PC-9 (cell line): ENCODE measurements around the gene CDIPT. TPM values are rescaled to one million over a fixed set of nuclear protein-coding genes. Genes with fewer than 3 reads are reported as not detected.
A peak's percentile ranks its signal among the peaks of the same experiment; 100 is the strongest.

Experiments used
- Bru-seq: library from RNA; stranded (reverse); fragments of 400-500 nt; gene quantifications from one replicate; lab custom pipeline; 2021; lab: Mats Ljungman, UMichigan
- BruChase-seq, 2 experiments: library from RNA; stranded (reverse); fragments of 400-500 nt; gene quantifications; one replicate each; lab custom pipeline; 2021; lab: Mats Ljungman, UMichigan
- BruUV-seq: library from RNA; stranded (reverse); fragments of 400-500 nt; replicated peaks from 2 replicates; lab custom pipeline; 2021; lab: Mats Ljungman, UMichigan
- CTCF ChIA-PET: fragments of 300-600 bp; sonication (Branson Sonifier 250); formaldehyde crosslinking; loops from one replicate; lab custom pipeline; 2022; ENCODE audit warnings: antibody characterized with exemption; lab: Charles Lee
- POLR2A ChIA-PET: fragments of 300-600 bp; sonication (Branson Sonifier 250); formaldehyde crosslinking; loops from one replicate; lab custom pipeline; 2022; ENCODE audit warnings: antibody characterized with exemption; ENCODE audit not compliant: unreplicated experiment; lab: Charles Lee
- DNase-seq, 2 experiments: peaks; one replicate each; pipeline versions ENCODE4 v3.0.0 to v3.0.0-alpha.2; 2015 to 2022; ENCODE audit warnings: mixed read lengths in 1 of 2
- H2AFZ ChIP-seq: fragments of 200-600 bp; sonication (generic); 2 replicates; pipeline ENCODE4 v1.8.1; 2017; ENCODE audit warnings: antibody characterized with exemption
- H3F3A ChIP-seq: fragments of 200-600 bp; sonication (generic); 2 replicates; pipeline ENCODE4 v1.8.1; 2017; ENCODE audit warnings: antibody characterized with exemption, mild to moderate bottlenecking, low read depth; ENCODE audit not compliant: insufficient read depth
- H3K27ac ChIP-seq: fragments of 200-600 bp; sonication (generic); 2 replicates; pipeline ENCODE4 v1.6.1; 2016; ENCODE audit warnings: mixed run types
- H3K27me3 ChIP-seq: fragments of 200-600 bp; sonication (generic); 2 replicates; pipeline ENCODE4 v1.6.1; 2016; ENCODE audit warnings: low read depth, mixed run types; ENCODE audit not compliant: insufficient read depth
- H3K36me3 ChIP-seq: fragments of 200-600 bp; sonication (generic); 2 replicates; pipeline ENCODE4 v1.6.1; 2016; ENCODE audit warnings: low read depth, mixed run types
- H3K4me1 ChIP-seq: fragments of 200-600 bp; sonication (generic); replicated peaks from 2 replicates; pipeline ENCODE4 v1.6.1; 2016; ENCODE audit warnings: mixed run types; ENCODE audit not compliant: insufficient read depth
- H3K4me2 ChIP-seq: fragments of 200-600 bp; sonication (generic); 2 replicates; pipeline ENCODE4 v1.6.1; 2017; ENCODE audit warnings: mixed run types
- H3K4me3 ChIP-seq: fragments of 200-600 bp; sonication (generic); 2 replicates; pipeline ENCODE4 v1.6.1; 2016; ENCODE audit warnings: mixed run types
- H3K79me2 ChIP-seq: fragments of 200-600 bp; sonication (generic); 2 replicates; pipeline ENCODE4 v1.6.1; 2017; ENCODE audit warnings: low read depth, mixed run types
- H3K9me2 ChIP-seq: fragments of 200-600 bp; sonication (generic); 2 replicates; pipeline ENCODE4 v1.8.1; 2017; ENCODE audit warnings: mild to moderate bottlenecking; ENCODE audit not compliant: insufficient read depth
- H3K9me3 ChIP-seq: fragments of 200-600 bp; sonication (generic); 2 replicates; pipeline ENCODE4 v1.8.1; 2016; ENCODE audit warnings: low read depth; ENCODE audit not compliant: insufficient read depth
- H4K20me1 ChIP-seq: fragments of 200-600 bp; sonication (generic); 2 replicates; pipeline ENCODE4 v1.8.1; 2017; ENCODE audit not compliant: insufficient read depth
- CTCF ChIP-seq: fragments of 200-600 bp; sonication (generic); conservative IDR thresholded peaks from 2 replicates; pipeline ENCODE4 v1.6.1; 2017; ENCODE audit warnings: mixed run types, antibody characterized with exemption, mild to moderate bottlenecking, moderate library complexity
- EZH2 ChIP-seq: fragments of 200-600 bp; sonication (generic); IDR thresholded peaks from 2 replicates; pipeline ENCODE4 v1.8.0; 2017; ENCODE audit warnings: antibody characterized with exemption, low read depth
- intact Hi-C: fragments of 100-400 bp; cut with micrococcal nuclease; formaldehyde crosslinking; loops from one replicate; pipeline ENCODE4 v1.10.0; 2022; ENCODE audit not compliant: unreplicated experiment
- long read RNA-seq: library from polyadenylated mRNA; stranded (forward); transcript quantifications from one replicate; pipeline ENCODE4 v2.0.0, GENCODE V29; 2022
- total RNA-seq: library from RNA; stranded (reverse); gene quantifications from 2 replicates; pipeline ENCODE4 v1.2.3, GENCODE V29; 2021

CDIPT gene
- total RNA-seq (90.6 and 133 TPM in 2 replicates), Bru-seq, nascent RNA (percentile 54 among the genes with signal in this experiment), BruChase-seq, experiment 1, labeled RNA remaining after a 2-hour chase (percentile 69 among the genes with signal in this experiment), BruChase-seq, experiment 2, labeled RNA remaining after a 6-hour chase (percentile 88 among the genes with signal in this experiment)
- long read RNA-seq, transcript CDIPT-207 (5 exons, 1,671 nt), result minor isoform, 13 of 168 reads
- long read RNA-seq, transcript CDIPT-201 (6 exons, 2,353 nt), result major isoform, 127 of 168 reads
- long read RNA-seq, transcript CDIPT-206 (6 exons, 1,015 nt), result minor isoform, 5 of 168 reads
- long read RNA-seq, partial matches to known transcripts, result 9 of 168 reads
- long read RNA-seq, other reads (novel, unspliced or antisense), result 10 of 168 reads

GRCh38 chr16:29862884-29863668 lies at the start of gene CDIPT:
TSS of gene CDIPT (minus strand) at chr16:29863226. CDS start at chr16:29862857, 369 bp downstream.
- Histone ChIP-seq H3K9me3 (no peaks in the 10 kb centered on the region), H4K20me1 (no peaks in the 10 kb centered on the region), H3F3A (no peaks in the 10 kb centered on the region), H3K27ac (peak within 1 kb of the TSS; percentile 81), H3K27me3 (no peaks in the 10 kb centered on the region), H3K79me2 (peaks cover 14% of the 10 kb centered on the region), H3K36me3 (no peaks in the 10 kb centered on the region), H3K4me3 (peak within 1 kb of the TSS; percentile 78), H3K9me2 (no peaks in the 10 kb centered on the region), H3K4me2 (peak within 1 kb of the TSS; percentile 97), H2AFZ (peak within 1 kb of the TSS; percentile 92), H3K4me1 (peaks cover 10% of the 10 kb centered on the region)
- intact Hi-C loops, result loop anchor here (1.0 to 5.0 kb wide), 6 partner anchors 34 to 162 kb away; partner anchors contain the start of genes INO80E, MVP, SEZ6L2 and TAOK2
- ChIA-PET POLR2A (interaction anchor here (0.6 to 1.0 kb wide), 2 partner anchors 76 to 110 kb away, joined by 4 read pairs; no protein-coding TSS in a partner anchor), CTCF (interaction anchor here (0.6 to 1.0 kb wide), 2 partner anchors 15 to 52 kb away, joined by 3 read pairs; no protein-coding TSS in a partner anchor)
- peak; percentile 93 to 97 for DNase-seq
- no peak for TF ChIP-seq EZH2
- 0 out of 2 replicates have a peak, but pooled peaks have one; percentile 35 for TF ChIP-seq CTCF
- TSS peak; percentile 43 for BruUV-seq

- Histone ChIP-seq H3K27me3 (no peaks in the 10 kb centered on the region), H3K9me2 (no peaks in the 10 kb centered on the region), H4K20me1 (no peaks in the 10 kb centered on the region), H3K79me2 (no peaks in the 10 kb centered on the region), H3K27ac (no peak overlapping the region), H3K9me3 (no peaks in the 10 kb centered on the region), H3K4me1 (peaks cover 16% of the 10 kb centered on the region), H3K36me3 (peaks cover 5% of the 10 kb centered on the region; the same call in 1 of the 2 replicates), H3K4me2 (no peak overlapping the region), H3K4me3 (no peak overlapping the region), H3F3A (peaks cover 27% of the 10 kb centered on the region), H2AFZ (no peak overlapping the region)
- ChIA-PET CTCF (no interaction called here), POLR2A (no interaction called here)
- no peak for TF ChIP-seq CTCF
- no peak for TF ChIP-seq EZH2
- intact Hi-C loops, result no loop called here
- no peak for DNase-seq
- BruUV-seq, result no TSS peak
Observed at GRCh38 chr16:29912087-29912486, 49.1 kb upstream of the CDIPT start.

- no peaks in the 10 kb centered on the region for H3K9me3 ChIP-seq
- H2AFZ ChIP-seq, result no peak overlapping the region
- ChIA-PET CTCF (no interaction called here), POLR2A (no interaction called here)
- intact Hi-C loops, result no loop called here
- H3K79me2 ChIP-seq, result no peaks in the 10 kb centered on the region
- no TSS peak for BruUV-seq
- H3K36me3 ChIP-seq, result 0 out of 2 replicates have a peak, but pooled peaks cover under 1% of the 10 kb centered on the region
- H4K20me1 ChIP-seq, result no peaks in the 10 kb centered on the region
- no peak for DNase-seq
- no peak for TF ChIP-seq CTCF
- no peak for TF ChIP-seq EZH2
- no peaks in the 10 kb centered on the region for H3K27me3 ChIP-seq
- H3K4me1 ChIP-seq, result peaks cover 16% of the 10 kb centered on the region
- H3K27ac ChIP-seq, result no peak overlapping the region
- no peak overlapping the region for H3K4me2 ChIP-seq
- H3F3A ChIP-seq, result peaks cover 23% of the 10 kb centered on the region; the same call in 1 of the 2 replicates
- H3K9me2 ChIP-seq, result no peaks in the 10 kb centered on the region
- H3K4me3 ChIP-seq, result no peak overlapping the region
Observed at GRCh38 chr16:29911676-29912010, 48.6 kb upstream of the CDIPT start.
